ENCODE results near the gene GJA10. TPM values are rescaled to one million over a fixed set of nuclear protein-coding genes. Genes with fewer than 3 reads are reported as not detected.
"Not testable (repeated sequence)": the region's sequence is repeated elsewhere in the genome, so short reads cannot be mapped to it uniquely, and the experiment has no call there.

The GJA10 gene
- total RNA-seq (2014; rRNA removed; shearing (Covaris generic)): not detected in 2 replicates
- polyA plus RNA-seq (2015; cell fraction: cytosol; rRNA removed): not detected in 2 replicates
- polyA plus RNA-seq (2015; cell fraction: nucleus; rRNA removed): not detected in 2 replicates

GRCh38 chr6:89894169-89894568 is at the start of gene GJA10:
GJA10 (plus strand) TSS chr6:89894469; CDS start chr6:89894469, 0 bp downstream.
- no peak for DNase-seq (ENCODE audit: low read depth)

DNA sequence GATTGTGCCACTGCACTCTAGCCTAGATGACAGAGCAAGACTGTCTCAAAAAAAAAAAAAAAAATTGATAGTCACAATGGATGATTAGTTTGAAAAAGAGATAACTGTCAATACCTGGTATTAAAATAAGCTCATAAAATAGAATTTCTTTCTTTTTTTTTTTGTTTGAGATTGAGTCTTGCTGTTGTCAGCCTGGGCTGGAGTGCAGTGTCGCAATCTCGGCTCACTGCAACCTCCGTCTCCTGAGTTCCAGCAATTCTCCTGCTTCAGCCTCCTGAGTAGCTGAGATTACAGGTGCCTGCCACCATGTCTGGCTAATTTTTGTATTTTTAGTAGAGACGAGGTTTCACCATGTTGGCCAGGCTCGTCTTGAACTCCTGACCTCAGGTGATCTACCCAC is 46.8 kb upstream of the GJA10 start:
- not testable (repeated sequence) for DNase-seq (ENCODE audit: low read depth)

DNA sequence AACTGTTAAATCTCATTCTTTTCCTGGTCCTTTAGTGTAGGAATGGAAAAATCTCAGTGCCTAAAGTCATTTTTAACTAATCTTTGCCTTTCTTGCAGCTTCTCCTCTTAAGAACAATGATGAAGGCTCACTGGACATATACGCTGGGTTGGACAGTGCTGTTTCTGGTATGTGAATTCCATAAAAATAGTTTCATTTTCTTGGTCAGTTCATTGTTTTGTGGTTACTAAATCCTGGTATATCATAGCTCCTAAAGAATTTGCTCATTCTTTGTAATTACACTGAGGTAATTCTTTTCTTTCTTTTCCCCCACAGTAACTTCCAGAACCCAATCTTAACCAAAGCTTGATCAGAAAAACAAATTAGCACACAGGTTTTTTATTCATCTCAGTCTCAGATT is 41.2 kb upstream of the GJA10 start:
- no peak for DNase-seq (ENCODE audit: low read depth)

DNA sequence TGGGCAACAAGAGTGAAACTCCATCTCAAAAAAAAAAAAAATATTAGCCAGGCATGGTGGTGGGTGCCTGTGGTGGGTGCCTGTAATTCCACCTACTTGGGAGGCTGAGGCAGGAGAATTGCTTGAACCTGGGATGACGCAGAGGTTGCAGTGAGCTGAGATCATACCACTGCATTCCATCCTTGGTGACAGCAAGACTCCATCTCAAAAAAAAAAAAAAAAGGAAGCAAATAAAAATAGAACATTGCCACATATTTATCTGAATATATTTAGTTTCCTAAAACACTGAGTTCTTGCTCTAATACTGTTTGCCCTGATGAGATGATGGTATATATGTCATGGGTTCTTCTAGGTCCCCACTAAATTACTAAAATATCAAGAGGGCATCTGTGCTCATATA is 36.2 kb upstream of the GJA10 start:
- no peak for DNase-seq (ENCODE audit: low read depth)

- no peak for DNase-seq (ENCODE audit: low read depth)
These were observed 34.5 kb upstream of the GJA10 start for GRCh38 chr6:89859744-89860143.

GRCh38 chr6:89862273-89862672 is 32.0 kb upstream of the GJA10 start:
- DNase-seq (ENCODE audit: low read depth): no peak

- no peak for DNase-seq (ENCODE audit: low read depth)
These were observed 31.6 kb upstream of the GJA10 start for GRCh38 chr6:89862698-89863097.

- no peak for DNase-seq (ENCODE audit: low read depth)
These were observed 28.1 kb upstream of the GJA10 start for GRCh38 chr6:89866024-89866678.

- no peak for DNase-seq (ENCODE audit: low read depth)
These were observed 20.5 kb upstream of the GJA10 start for GRCh38 chr6:89873721-89874120.

GRCh38 chr6:89874438-89874837 is 19.8 kb upstream of the GJA10 start:
- DNase-seq (ENCODE audit: low read depth): no peak

GRCh38 chr6:89886378-89887120 is 7.7 kb upstream of the GJA10 start:
- DNase-seq (ENCODE audit: low read depth): no peak

GRCh38 chr6:89887452-89888137 is 6.7 kb upstream of the GJA10 start:
- DNase-seq (ENCODE audit: low read depth): no peak

GRCh38 chr6:89888138-89888514 is 6.1 kb upstream of the GJA10 start:
- no peak for DNase-seq (ENCODE audit: low read depth)

- no peak for DNase-seq (ENCODE audit: low read depth)
These were observed 5.4 kb upstream of the GJA10 start for GRCh38 chr6:89888871-89889270.

DNA sequence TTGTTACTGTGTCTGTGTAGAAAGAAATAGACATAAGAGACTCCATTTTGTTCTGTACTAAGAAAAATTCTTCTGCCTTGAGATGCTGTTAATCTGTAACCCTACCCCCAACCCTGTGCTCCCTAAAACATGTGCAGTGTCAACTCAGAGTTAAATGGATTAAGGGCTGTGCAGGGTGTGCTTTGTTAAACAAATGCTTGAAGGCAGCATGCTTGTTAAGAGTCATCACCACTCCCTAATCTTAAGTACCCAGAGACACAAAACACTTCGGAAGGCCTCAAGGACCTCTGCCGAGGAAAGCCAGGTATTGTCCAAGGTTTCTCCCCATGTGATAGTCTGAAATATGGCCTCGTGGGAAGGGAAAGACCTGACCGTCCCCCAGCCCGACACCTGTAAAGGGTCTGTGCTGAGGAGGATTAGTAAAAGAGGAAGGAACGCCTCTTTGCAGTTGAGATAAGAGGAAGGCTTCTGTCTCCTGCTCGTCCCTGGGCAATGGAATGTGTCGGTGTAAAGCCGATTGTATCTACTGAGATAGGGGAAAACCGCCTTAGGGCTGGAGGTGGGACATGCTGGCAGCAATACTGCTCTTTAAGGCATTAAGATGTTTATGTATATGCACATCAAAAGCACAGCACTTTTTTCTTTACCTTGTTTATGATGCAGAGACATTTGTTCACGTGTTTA is 3.3 kb upstream of the GJA10 start:
- not testable (repeated sequence) for DNase-seq (ENCODE audit: low read depth)

DNA sequence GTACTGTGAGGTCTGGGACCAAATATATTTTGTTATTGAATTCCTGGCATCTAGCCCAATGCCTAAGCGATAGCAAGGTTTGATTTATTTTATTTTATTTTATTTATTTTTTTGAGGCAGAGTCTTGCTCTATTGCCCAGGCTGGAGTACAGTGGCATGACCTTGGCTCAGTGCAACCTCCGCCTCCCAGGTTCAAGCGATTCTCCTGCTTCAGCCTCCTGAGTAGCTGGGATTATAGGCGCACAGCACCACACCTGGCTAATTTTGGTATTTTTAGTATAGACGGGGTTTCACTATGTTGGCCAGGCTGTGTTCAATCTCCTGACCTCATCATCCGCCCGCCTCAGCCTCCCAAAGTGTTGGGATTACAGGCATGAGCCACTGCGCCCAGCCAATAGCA is 1.7 kb upstream of the GJA10 start:
- peak; percentile 6 for DNase-seq (ENCODE audit: low read depth)

GRCh38 chr6:89895276-89895874 is 1.1 kb downstream of the GJA10 start:
- DNase-seq (ENCODE audit: low read depth): peak; percentile 53

GRCh38 chr6:89910001-89910901 is 16.0 kb downstream of the GJA10 start:
- DNase-seq (ENCODE audit: low read depth): not testable (repeated sequence)

DNA sequence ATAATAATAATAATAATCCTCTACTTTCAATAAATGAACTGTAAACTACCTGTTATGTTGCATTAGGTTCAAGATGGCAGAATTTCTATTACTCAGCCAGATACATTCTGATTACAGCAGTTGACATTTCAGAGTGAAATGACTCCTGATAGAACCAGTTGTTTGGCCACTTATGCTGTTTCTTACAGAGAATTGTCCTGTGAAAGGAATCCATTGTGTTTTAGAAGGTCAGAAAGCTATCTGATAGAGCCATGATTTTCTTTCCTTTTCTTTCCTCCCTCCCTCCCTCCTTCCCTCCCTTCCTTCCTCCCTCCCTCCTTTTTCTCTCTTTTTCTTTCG is 16.6 kb downstream of the GJA10 start:
- no peak for DNase-seq (ENCODE audit: low read depth)

Data from HT1080 (cell line).